ENCODE measurements around the gene NPM3.

The NPM3 gene

DNA sequence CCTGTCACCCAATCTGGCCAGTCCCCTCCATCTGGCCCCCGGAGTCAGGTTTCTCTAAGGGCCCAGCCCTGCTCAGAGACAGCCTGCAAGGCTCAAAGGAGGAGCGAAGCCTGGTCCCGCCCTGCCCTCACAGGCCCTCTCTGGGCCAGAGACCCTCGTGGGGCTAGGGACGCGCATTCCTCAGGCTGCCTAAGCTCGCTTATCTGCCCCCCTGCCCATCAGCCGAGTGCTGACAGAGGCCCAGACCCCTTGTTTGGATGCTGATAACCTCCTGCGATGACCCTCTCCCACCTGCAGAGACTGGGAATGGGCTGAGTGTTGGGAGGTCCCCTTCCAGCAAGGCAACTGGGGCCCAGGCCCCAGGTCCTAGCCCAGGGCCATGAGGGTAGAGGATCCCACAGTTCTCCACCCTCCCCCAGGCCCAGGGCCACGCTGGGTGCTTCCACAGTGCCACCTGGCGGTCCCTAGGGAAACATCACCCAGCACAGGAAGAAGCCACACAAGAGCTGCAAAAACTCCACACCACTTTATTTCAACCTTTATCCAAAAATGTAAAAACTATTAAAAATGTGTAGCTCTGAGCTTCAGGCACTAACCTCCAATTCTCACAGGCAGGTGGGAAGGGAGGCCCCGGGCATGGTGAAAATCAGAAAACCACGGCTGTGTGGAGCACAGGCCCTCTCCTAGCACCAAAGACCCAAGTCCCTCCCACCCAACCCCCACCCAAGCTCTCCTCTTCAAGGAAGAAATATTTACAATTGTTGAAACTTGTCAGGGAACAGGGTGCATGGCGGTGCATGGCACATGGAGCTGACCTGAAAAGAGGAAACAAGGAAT is 2.2 kb downstream of the NPM3 start:
- H3K27ac ChIP-seq, result peak overlapping the region; percentile 74; the same call in 1 of the 2 replicates
- TF ChIP-seq, protein P1, sequence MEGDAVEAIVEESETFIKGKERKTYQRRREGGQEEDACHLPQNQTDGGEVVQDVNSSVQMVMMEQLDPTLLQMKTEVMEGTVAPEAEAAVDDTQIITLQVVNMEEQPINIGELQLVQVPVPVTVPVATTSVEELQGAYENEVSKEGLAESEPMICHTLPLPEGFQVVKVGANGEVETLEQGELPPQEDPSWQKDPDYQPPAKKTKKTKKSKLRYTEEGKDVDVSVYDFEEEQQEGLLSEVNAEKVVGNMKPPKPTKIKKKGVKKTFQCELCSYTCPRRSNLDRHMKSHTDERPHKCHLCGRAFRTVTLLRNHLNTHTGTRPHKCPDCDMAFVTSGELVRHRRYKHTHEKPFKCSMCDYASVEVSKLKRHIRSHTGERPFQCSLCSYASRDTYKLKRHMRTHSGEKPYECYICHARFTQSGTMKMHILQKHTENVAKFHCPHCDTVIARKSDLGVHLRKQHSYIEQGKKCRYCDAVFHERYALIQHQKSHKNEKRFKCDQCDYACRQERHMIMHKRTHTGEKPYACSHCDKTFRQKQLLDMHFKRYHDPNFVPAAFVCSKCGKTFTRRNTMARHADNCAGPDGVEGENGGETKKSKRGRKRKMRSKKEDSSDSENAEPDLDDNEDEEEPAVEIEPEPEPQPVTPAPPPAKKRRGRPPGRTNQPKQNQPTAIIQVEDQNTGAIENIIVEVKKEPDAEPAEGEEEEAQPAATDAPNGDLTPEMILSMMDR (conservative IDR thresholded peaks at IDR 0.05), result peak; percentile 95
- TF ChIP-seq ZFX (IDR thresholded peaks at IDR 0.05), result no peak

DNA sequence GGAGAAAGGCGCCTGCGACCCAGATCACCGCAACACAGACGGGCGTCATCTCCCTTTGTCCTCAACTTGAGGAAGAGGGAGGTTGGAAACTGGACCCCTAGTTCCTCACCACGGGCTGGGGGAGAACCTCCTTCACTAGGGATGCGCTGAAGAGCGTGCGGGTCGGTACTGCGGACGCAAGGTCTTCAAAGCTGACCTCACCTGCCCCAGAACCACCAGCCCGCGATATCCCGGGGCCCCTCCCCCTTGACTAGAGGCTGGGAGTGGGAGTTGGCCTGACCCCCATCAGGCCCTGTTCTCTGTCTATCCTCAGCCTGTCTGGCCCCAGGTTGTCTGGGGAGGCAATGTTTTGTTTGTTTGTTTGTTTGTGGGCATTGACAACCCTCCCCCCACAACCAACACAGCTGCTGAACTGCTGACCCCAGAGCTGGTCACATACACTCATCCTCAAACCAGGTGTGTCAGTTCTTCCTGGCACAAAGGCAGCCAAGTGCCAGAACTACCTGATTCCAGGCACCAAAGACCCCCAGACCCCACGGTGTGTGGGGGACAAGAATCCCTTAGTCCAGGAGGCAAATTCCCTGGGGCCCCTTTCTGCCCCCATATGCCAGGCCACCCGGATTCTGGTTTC is 2.9 kb downstream of the NPM3 start:
- H3K27ac ChIP-seq, result peak overlapping the region; percentile 2; the same call in 1 of the 2 replicates
- TF ChIP-seq, protein P1 (conservative IDR thresholded peaks at IDR 0.05), result no peak; the same call in 1 of the 2 replicates
- TF ChIP-seq ZFX (IDR thresholded peaks at IDR 0.05), result no peak

DNA sequence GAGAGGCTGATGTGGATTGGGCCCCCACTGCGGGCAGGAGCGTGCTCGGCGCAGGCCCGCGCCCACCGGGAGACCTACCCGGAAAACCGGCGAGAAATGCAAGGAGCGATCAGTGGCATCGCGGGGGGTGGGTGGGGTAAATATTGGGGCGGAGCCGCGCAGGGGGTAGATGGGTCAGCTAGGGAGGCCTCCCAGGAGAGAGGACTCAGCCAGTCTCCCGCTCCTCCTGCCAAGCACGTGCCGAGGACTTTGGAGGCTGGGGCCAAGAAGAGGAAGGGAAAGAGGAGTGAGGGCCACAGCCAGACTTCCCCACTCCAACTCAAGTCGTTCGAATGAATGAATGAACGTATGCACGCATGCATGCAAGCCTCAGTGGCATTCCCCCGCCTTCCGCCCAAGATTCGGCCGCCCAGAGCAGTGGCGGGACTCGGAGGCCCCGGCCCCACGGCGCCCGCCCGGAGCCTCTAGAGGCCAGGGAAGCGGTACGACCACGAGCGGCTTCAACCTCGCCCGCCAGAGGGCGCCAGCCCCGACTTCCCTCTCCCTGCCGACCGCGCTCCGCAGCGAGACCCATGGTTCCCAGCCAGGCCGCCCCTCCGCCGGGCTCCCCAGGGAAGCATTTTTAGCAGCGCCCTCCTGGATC is 3.6 kb downstream of the NPM3 start:
- H3K27ac ChIP-seq, result peak overlapping the region; percentile 2; the same call in 1 of the 2 replicates
- TF ChIP-seq, protein P1 (conservative IDR thresholded peaks at IDR 0.05), result peak; percentile 96
- no peak for TF ChIP-seq ZFX (IDR thresholded peaks at IDR 0.05)

DNA sequence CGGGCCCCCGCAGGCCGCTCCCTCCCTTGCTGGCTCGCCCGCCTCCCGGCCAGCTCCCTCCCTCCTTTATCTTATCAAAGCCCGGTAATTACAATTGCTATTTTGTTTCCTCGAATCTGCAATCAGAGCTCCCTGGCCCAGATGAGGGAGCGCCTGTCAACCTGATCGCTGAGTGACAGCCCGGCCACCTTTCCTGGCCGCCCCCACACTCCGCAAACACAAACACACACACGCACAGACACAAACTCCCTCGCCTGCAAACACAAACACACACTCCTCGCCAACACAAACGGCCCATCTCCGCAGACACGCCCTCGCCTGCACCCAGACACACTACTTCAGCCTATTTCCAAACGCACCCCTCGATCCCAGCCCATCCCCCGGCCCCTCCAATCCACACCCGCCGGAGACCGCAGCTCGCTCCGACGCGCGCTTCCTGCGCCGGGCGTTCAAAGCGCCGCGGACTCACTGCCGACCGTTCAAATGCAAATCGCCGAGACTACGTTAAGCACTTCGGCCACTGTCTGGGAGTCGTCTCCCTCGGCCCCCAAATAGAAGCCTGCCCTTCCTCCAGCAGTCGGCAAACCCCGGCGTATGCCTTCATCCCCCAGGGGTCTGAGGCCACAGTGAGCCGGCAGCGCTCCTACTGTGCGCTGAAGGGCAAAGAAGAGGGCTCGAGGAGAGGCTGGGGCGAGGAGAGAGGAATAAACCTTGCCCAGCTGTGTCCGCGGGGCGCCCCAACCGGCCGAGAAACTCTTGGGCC is 4.3 kb downstream of the NPM3 start:
- no peak overlapping the region for H3K27ac ChIP-seq
- TF ChIP-seq, protein P1 (conservative IDR thresholded peaks at IDR 0.05), result no peak
- TF ChIP-seq ZFX (IDR thresholded peaks at IDR 0.05), result no peak

DNA sequence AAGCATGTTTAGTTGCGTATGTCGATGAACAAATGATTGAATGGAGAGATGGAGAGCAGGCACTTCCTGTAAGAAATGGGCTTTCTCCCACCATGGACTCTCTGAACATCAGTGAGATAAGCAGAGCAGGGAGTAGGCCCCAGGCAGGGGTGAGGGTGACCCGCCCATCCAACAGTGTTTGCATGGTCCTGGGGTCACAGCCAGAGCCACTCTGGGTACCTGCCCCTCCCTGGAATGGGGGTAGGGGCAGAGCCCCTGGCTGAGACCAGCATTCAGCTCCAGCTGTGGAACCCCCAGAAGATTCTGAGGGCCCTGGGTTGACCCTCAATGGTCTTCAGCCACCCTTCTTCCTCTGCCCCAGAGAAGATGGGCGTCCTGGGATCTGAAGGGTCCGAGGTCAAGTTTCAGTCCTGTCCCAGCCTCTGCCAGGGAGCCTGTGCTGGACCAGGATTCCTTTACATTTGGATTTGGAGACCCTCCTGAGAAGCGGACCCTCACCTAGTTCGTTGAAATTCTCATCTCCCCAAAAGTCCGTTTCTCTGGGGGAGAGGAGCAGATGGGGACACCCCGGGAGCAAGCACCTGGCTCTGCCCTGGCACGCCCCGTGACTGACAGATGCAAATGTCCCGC is 5.0 kb downstream of the NPM3 start:
- TF ChIP-seq ZFX (IDR thresholded peaks at IDR 0.05), result no peak
- TF ChIP-seq, protein P1 (conservative IDR thresholded peaks at IDR 0.05), result no peak
- no peak overlapping the region for H3K27ac ChIP-seq

DNA sequence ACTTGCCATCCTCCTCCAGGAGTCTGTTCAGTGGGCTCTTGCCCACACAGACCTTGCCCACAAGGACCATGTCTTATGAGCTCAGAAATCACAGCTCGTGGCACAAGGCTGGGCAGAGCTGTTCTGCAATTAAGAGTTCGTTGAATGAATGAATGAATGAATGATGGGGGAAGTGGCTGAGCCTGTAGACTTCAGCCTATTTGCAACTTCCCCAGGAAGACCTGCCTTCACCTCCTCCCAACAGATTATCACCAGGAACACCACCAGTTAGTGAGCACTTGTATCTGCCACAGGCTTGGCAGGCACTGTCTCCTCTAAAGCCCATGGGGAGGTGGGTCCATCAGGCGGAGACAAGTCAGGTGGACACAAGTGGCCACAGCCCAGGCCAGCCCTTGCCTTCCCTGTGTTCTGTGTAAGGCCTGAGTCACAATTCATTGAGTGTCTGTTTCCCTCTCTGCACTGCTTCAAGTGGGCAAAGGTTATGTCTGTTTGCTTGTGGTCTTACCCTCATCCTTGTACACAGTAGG is 5.6 kb downstream of the NPM3 start:
- no peak overlapping the region for H3K27ac ChIP-seq
- no peak for TF ChIP-seq ZFX (IDR thresholded peaks at IDR 0.05)
- TF ChIP-seq, protein P1 (conservative IDR thresholded peaks at IDR 0.05), result no peak
